Daoy (cell line): ENCODE data around the gene SPTY2D1. TPM values are rescaled to one million over a fixed set of nuclear protein-coding genes. Genes with fewer than 3 reads are reported as not detected.
"Not testable (repeated sequence)": the region's sequence is repeated elsewhere in the genome, so short reads cannot be mapped to it uniquely, and the experiment has no call there.

ENCODE experiments used
- DNase-seq: peaks from one replicate; pipeline ENCODE4 v3.0.0-alpha.2; 2015; ENCODE audit warnings: low read depth
- total RNA-seq: library from RNA; depleted of rRNA; stranded (reverse); fragments of >200 nt; shearing (Covaris generic); gene quantifications from 2 replicates; pipeline ENCODE4 v1.2.3, GENCODE V29; 2014

Gene SPTY2D1
- total RNA-seq, 1 experiment from 2014 or later: 12.5 TPM

GRCh38 chr11:18617688-18618341 is 16.3 kb downstream of the SPTY2D1 start:
- no peak for DNase-seq

- no peak for DNase-seq
Observed at GRCh38 chr11:18615628-18616392, 18.3 kb downstream of the SPTY2D1 start.

DNA sequence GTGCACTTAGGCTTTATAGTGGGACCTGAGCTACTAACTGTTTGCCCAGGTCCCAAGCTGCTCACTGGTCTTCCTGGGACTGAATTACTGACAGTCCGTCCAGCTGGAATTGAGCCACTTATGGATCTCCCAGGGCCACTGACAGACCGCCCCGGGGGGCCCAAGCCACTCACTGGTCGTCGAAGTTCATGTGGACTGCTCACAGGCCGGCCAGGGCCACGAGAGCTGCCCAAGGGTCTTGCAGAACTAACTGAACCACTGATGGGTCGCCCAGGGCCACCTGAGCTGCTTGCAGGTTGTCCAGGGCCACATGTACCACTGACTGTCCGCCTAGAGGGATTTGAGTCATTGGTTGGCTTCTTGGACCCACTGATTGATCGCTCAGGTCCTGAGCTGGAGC is 19.5 kb downstream of the SPTY2D1 start:
- DNase-seq: no peak

- no peak for DNase-seq
Observed at GRCh38 chr11:18612394-18612793, 21.7 kb downstream of the SPTY2D1 start.

DNA sequence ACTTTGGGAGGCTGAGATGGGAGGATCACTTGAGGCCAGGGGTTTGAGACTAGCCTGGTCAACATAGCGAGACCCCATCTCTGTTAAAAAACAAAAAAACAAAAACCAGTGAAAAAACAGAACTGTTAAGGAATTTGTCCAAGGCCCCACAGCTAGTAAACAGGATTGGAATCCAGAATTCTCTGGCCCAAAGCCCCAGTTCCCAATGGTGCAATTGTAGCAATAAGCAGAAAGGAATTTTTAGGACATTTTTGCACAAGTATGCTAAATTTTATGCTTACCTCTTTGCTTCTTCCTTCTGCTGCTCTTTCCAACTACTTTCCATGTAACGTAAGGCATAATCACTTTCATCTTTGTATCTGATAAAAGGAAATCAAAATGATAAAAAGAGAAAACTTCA is 22.9 kb downstream of the SPTY2D1 start:
- DNase-seq: no peak

GRCh38 chr11:18608376-18608775 is 25.8 kb downstream of the SPTY2D1 start:
- no peak for DNase-seq

- no peak for DNase-seq
Observed at GRCh38 chr11:18600915-18601569, 33.1 kb downstream of the SPTY2D1 start.

- DNase-seq: no peak
Observed at GRCh38 chr11:18599739-18600230, 34.4 kb downstream of the SPTY2D1 start, which contains the start of gene MISFA. Gene MISFA (plus strand): TSS chr11:18599789. CDS start chr11:18599929, 140 bp downstream.

GRCh38 chr11:18594999-18595749 is 39.0 kb downstream of the SPTY2D1 start:
- DNase-seq: no peak

DNA sequence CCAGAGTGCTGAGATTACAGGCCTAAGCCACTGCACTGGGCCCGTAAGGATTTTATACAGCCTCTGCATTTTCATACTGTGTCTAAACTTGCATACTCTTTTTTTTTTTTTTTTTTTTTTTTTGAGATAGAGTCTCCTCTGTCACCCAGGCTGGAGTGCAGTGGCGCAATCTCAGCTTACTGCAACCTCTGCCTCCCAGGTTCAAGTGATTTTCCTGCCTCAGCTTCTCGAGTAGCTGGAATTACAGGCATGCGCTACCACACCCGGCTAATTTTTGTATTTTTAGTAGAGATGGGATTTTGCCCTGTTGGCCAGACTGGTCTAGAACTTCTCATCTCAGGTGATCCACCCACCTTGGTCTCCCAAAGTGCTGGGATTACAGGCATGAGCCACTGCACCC is 40.1 kb downstream of the SPTY2D1 start:
- DNase-seq: not testable (repeated sequence)

DNA sequence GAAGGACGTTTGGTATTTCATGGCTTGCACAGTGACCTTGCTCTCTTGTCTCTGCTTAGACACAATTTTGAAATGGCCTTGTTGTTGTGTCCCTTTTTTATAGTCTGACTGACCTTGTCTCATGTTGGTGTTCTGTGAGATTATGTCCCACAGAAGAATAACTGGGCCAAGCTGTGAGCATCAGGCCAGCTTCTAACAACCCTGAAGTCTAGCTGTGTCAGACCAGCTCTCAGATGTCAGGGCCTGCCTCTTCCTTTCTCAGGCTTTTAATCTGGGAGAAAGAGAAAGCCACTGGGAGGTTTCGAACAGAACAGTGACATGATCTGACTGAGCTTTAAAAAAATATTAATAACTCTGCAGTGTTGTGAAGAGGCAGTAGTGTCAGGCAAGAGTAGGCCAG is 43.6 kb downstream of the SPTY2D1 start:
- DNase-seq: no peak

DNA sequence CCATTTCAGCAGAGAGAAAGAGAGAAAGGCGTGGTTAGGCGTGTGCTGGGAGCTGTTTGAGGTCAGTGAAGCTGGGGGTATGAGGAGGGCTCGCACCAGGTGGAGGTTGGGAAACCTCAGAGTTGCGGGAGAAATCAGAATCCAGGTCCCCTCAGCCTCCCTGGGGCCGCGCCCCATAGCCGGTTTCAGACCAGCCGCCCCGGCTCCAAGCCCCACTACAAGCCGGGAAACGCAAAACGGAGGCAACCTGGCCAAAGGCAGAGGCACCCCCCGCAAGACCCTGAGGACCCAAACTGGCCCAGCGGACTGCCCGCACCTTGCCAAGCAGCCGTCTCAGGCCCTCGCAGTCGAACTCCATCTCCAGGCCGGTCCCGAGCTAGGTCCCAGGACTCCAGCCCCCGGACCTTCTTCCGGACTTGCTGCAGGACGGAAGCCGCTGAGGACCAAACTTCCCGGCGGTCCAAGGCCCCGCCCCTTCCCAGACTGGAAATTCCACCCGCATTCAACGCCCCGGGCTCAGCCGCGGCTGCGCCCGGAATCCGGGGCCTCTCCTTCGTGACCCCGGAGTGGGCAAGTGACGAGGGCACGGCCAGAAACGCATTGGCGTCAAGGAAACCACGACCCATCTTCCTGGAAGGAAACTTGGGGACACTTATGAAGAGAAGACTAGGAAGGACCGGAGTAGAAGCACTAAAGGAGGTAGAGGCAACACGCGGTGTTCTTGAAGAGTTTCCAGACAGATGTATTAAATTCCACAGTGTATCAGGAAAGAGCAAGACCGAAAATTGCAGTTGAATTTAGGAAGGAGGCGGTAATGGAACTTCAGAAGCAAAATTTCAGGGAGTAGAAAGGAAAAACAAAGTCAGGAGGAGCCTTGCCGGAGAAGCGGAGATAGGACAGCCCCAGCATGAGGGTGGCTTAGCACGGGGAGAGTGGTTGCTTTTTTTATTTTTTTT is 45.6 kb downstream of the SPTY2D1 start, which contains the start of gene UEVLD:
TSS of gene UEVLD (minus strand) at position 438 of the 956 bp plus-strand sequence. CDS start at position 358, 80 bp downstream.
- DNase-seq: peak; percentile 90

- DNase-seq: no peak
Observed at GRCh38 chr11:18581825-18582224, 52.3 kb downstream of the SPTY2D1 start.

GRCh38 chr11:18580113-18580766 is 53.9 kb downstream of the SPTY2D1 start:
- DNase-seq: no peak

- DNase-seq: no peak
Observed at GRCh38 chr11:18578975-18579598, 55.1 kb downstream of the SPTY2D1 start.

GRCh38 chr11:18575361-18575760 is 58.8 kb downstream of the SPTY2D1 start:
- DNase-seq: no peak

- no peak for DNase-seq
Observed at GRCh38 chr11:18567081-18567480, 67.1 kb downstream of the SPTY2D1 start.

DNA sequence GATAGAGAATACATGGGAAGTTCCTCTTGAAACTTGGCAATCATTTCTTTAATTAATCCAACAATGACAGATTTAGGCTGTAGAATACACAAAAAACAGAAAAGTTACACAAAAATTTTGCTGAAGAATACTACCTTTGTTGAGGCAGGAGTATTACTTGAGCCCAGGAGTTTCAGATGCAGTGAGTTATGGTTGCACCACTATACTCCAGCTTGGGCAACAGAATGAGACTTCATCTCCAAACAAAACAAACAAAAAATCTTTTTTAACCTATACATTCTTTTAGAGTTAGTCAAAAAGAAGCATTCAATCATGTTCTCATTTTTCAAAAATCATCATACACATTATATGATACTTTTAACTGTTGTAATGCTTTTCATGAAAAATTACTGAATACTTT is 67.7 kb downstream of the SPTY2D1 start:
- DNase-seq: no peak

DNA sequence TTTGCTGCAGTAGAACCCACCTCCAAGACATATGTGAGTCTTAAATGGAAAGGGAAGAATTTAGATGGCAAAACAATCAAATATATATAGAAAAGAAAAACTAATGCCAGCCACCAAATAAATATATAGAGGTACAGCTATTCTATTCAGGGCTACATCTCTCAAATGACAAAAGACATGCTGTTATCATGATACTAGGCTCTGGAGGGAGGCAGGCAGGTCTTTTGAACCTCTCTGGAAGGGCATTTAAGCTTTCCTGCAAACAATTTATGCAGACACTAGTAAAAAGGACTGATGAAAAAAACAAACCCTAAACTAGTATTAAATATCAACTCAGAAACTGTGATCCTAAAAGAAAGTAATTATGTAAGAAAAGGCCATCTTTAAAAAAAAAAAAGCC is 70.0 kb downstream of the SPTY2D1 start:
- no peak for DNase-seq
